ENCODE data around the gene CDC42SE2.

GRCh38 chr5:131384173-131384572 is 120.3 kb downstream of the CDC42SE2 start:
- no peak for TF ChIP-seq CTCF (IDR thresholded peaks at IDR 0.05)
- no peak for TF ChIP-seq POLR2A (IDR thresholded peaks at IDR 0.05)
